Mucosa of gallbladder (tissue), 1 donor: Measurements from ENCODE around the gene SH2D2A. TPM values are rescaled to one million over a fixed set of nuclear protein-coding genes. Genes with fewer than 3 reads are reported as not detected.

Experiments used
- DNase-seq: peaks from one replicate; pipeline ENCODE4 v3.0.0-alpha.2; 2020; ENCODE audit warnings: low spot score
- total RNA-seq: library from RNA; stranded (reverse); gene quantifications from one replicate; pipeline ENCODE4 v1.2.1, GENCODE V29; 2021
- donor health status: DM: no; HTN: no; CAD: no.

SH2D2A gene
- total RNA-seq, 1 donor from 2014 or later: 5.4 TPM

DNA sequence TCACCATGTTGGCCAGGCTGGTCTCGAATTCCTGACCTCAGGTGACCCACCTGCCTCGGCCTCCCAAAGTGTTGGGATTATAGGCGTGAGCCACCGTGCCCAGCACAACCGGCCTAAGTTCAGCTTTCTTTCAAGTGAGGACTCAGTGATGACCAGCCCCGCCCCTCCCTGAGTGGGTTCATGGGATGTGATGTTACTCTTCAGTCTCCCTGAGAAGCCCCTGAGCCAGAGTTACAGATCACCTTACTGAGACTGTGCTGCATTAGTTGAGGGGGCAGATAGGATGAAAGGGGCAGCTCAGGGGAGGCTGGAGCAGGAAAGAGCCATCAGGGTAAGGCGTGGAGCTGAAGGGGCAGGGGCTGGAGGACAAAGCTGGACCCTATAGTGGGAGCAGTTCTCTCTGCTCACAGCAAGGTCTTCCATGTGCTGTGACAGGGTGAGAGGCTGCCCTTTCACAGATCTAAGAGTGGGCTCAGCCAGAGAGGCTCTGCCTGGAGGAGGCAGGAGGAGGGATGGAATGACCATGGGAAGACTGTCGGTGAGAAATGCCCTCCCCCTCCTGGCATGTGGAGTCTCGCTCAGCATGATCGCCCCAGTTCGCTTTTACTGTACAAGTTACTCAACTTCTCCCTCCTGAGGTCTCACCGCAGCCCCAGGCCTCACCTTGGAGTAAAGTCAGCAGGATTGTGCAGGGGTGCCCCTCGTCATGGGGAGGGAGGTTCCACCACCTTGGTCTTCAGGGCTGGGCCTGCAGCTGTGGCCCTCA lies 13.4 kb downstream of the SH2D2A start:
- DNase-seq: no peak

DNA sequence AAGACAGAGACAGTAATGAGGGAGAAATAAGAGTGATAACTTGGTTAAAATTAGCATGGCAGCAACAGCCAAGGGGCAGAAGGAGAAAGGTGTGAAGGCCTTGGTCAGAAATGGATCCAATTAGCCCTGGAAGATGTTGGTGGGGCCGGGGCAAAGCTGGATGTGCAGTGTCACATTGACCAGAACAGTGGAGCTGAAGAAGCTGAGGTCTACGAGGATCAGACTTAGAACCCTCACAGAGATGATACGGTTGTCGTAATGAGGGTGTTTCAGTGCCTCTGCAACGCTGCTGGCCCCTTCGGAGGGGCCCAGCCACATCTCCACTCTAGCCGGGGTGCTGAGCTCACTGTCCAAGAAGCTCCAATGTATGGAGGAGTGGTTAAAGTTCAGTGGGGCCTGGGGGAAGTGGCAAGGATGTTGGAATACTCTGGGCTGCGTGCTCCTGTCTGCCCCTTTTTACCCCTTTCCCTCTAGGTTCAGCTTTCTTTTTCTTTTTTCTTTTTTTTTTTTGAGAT lies 14.2 kb downstream of the SH2D2A start:
- no peak for DNase-seq

DNA sequence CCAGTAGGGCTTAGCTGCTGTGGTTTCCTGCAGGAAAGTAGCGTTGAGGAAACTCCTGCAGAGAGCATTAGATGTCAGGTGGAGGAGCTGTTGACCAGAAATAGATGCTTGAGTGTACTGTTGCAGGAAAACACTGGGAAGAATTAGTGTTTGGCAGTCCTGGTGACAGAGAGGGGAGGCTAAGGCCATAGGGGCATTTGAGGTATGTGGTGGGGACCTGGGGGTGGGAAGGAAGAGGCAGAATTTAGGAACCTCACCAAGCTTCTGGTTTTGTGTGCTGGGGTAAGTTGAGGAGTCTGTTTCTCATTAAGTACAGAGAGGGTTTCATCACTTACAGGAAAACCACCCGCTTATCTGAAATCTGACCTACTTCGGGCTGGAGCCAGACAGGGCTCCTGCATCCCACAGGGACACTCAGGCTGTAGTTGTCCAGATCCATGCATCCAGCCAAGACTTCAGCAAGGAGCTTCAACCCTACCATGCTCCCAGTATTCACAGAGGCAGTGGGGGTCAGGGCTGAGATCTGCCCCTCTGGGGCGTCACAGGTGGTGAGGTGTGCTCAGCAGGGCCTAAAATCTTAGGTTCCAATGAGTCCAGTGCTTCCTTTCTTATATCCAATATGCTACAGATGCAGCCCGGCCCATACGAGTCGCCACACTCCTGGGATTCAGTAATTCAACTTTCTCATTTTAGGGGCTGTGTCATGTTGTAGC lies 15.1 kb downstream of the SH2D2A start:
- DNase-seq: no peak

GRCh38 chr1:156797212-156797871 lies 19.3 kb downstream of the SH2D2A start:
- DNase-seq: peak; percentile 32

GRCh38 chr1:156796340-156797097 lies 20.1 kb downstream of the SH2D2A start:
- no peak for DNase-seq

GRCh38 chr1:156795787-156796186 lies 20.9 kb downstream of the SH2D2A start:
- no peak for DNase-seq

DNA sequence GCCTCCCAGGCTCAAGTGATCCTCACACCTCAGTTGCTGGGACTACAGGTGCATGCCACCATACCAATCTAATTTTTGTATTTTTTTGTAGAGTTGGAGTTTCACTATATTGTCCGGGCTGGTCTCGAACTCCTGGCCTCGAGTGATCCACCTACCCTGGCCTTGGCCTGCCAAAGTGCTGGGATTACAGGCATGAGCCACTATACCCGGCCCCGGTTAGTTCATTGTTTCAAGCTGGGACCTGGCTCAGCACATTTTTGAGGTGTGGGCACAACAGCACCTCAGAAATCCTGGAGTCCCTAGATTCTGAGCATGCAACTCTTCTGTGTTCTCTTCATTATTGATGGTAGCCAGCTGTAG lies 21.3 kb downstream of the SH2D2A start:
- DNase-seq: no peak

DNA sequence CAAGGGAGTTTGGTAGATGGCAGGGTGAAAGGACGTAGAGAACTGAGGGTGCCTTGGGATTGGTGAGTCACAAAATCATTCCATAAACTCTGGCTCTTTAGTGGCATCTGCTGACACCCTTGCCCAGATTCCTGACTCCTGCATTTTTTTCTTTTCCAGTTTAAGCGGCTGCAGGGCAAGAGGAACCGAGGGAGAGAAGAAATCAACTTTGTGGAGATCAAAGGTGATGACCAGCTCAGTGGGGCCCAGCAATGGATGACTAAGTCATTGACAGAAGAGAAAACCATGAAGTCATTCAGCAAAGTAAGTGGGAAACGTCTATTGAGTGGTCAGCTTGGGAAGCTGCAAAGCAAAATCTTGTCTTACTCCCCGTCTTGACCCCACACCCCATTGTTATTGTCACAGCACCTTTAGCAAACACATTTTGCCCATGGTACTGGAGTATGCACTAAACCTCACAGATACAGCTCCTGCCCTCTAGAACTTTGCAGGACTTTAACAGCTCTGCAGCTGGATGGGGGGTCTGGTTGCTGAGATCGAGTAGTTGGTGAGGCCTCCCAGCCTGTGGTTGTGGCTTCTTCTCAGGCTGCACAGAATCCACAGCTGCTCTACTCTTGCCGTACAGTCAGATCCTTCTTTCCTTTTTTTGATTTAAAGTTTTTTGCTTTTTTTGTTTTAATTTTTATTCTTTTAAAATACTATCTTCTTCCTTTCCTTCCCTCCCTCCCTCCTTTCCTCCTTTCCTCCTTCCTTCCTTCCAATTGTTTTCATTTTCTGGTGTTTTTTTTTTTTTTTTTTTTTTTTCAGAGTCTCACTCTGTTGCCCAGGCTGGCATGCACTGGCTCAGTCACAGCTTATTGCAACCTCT lies 21.9 kb downstream of the SH2D2A start:
- no peak for DNase-seq

- DNase-seq: no peak
These were observed 26.9 kb downstream of the SH2D2A start for GRCh38 chr1:156789621-156790318.

GRCh38 chr1:156788136-156788535 lies 28.5 kb downstream of the SH2D2A start:
- no peak for DNase-seq

GRCh38 chr1:156786640-156787039 lies 30.0 kb downstream of the SH2D2A start:
- DNase-seq: no peak

DNA sequence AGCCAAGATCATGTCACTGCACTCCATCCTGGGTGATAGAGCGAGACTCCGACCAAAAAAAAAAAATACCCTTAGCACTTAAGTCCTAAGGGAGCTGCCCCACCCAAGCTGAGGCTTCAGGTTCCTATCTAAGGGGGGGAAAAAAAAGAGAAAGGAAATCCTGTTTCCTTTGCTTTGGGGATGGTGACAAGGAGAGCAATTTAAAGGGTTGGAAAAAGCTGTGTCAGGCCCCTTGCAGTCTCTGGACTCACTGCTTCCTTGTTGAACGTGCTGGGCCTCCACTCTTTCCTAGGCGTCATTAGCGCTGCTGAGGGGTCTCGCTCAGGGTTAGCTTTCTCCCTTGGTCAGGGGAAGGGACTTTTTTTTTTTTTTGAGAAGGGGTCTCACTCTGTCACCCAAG lies 31.2 kb downstream of the SH2D2A start:
- no peak for DNase-seq

DNA sequence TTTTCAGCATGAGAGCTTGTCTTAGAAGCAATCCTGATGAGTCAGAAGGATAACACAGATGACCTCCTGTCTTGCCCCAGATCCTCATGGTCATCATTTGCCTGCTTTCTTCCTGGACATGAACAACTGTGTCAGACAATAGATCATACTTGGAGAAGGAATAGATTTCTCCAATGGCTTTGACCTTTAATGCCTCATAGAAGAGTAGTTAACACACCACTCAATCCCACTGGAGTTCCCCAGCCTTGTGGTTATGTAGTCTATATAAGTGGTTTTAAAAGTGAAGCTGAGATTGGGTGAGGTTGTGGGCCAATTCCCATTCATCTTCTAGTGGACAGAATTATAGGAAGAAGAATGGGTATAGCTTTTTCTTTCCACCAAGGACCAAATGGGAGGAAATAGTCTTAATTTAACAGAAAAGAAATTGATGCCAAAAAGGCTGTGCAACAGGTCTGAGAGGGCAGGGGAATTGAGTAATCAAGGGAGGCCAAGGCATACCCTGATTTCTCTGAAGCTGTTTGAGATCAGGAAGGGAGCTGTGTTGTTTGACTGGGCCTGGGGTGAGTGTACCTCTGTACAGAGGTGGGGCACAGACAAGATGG lies 35.0 kb downstream of the SH2D2A start:
- DNase-seq: no peak

DNA sequence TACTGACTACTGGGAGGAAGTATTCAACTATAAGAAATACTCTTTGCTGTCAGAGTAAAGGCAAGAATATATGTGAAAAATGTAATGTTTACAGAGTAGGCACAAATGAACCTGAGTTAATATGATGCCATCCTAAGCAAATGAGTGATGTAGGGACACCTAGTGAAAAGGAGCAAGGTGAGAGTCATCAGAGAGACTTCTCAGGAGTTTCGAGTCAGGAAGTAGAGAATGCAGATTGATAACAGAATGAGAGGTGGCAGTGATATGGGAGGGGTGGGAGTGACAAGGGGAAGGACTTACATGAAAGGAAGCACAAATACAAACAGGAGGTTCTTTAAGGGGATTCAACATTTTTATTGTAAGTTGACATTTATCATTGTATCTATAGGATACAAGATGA lies 39.1 kb downstream of the SH2D2A start:
- no peak for DNase-seq

DNA sequence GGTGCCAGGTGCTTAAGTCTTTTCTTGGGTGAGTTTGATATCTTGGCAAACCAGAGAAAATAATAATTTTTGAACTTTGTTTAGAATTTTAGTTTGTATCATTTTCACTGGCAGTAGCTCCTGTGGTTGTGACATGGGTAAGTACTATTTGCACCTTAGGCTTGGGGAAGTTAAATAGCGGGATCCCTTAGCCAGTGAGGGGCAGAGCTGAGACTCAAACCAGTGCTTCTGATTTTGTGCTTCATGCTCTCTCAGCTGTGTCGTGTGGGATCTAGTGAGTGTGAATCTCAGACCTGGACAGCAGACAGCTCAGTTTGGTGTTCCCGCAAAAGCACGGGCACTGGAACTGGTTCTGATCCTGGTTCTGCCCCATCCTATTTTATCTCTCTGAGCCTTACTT lies 39.7 kb downstream of the SH2D2A start:
- DNase-seq: no peak

DNA sequence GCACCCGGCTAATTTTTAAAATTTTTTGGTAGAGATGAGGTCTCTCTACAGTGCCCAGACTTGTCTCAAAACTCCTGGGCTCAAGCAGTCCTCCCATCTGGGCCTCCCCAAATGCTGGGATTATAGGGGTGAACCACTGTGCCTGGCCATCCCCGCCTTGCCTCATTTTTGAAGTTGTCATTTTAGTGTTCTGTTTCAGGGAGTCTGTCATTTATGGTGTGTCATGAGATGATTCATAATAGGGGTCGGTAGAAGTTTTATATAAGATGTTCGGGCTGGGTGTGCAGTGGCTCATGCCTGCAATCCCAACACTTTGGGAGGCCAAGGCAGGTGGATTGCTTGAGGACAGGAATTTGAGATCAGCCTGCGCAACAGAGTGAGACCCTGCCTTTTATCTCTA lies 40.8 kb downstream of the SH2D2A start:
- DNase-seq: no peak

DNA sequence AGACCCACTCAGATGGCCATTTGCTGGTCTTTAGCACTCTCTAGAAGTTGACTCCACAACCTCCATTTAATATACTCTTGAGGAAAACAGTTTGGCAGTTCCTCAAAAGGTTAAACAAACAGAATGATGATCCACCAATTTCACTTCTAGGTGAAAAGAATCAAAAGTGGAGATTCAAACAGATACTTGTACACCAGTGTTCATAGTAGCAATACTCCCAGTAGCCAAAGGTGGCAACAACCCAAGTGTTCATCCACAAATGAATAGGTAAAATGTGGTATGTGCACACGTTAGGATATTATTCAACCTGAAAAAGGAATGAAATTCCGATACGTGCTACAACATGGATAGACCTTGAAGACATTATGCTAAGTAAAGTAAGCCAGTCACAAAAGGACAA lies 43.0 kb downstream of the SH2D2A start:
- no peak for DNase-seq

DNA sequence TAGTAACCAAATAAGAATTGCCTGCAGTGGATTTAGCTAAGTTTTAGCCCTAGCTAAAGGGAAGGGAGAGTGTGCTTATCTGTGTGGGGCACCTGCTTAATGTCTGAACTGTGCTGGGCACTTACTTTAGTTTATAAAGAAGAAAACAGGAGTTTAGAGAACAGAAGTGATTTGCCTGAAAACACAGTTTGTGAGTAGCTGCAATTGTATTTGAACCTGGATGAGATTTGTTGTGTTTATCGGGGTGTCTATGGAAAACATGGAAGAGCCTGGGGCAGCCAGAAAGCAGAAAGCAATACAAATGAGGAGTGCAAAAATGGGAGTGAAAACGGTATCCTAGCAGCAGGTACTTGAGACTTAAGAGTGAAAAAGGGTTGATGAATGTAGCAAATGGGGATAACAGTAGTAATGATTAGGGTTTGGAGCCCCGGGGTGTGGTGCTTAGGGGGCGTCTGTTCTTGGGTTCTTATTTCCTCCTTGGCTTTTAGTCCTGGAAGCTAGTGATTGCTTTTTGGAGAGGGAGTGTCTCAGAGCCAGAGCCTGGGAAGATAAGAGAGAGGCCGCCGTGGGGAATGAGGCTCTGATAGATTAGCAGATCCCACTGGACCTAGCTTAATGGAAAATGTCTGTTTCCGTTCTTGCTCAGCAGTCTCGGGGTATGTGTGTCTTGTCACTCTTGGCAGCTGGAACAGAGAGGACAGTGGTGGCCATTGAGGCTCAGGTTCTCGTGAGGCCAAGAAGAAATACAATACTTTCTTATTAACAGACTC lies 43.7 kb downstream of the SH2D2A start:
- DNase-seq: no peak

DNA sequence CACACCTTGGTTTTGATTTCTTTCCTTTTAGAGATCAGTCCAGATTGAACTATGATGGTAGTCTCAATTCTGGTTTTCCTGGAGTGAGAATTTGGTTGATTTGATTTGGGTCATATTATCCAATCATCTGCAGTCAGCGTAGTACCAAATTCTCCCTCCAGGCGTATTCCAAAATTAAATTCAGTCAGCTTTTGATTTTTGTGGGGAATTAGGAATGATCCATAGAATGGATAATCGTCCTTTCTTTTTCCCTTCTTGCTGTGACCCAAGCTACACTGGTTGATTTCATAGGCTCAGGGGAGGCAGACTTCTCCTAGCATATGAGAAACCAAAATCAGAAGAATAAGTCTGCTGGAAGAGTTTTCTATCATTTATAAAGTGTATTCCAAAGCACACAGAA lies 44.4 kb downstream of the SH2D2A start:
- no peak for DNase-seq
